ENCODE results near the gene PRG2. TPM values are rescaled to one million over a fixed set of nuclear protein-coding genes. Genes with fewer than 3 reads are reported as not detected.
A peak's percentile ranks its signal among the peaks of the same experiment; 100 is the strongest.

PRG2 gene
- total and polyA plus RNA-seq, 2 of the 13 experiments (the other 11 are each of a cell fraction or from before 2014, with no cell fraction given) = not detected

- TF ChIP-seq SP5 (CRISPR knock-in tag; IDR thresholded peaks at IDR 0.05; ENCODE audit: borderline replicate concordance, low read depth) (no peak), ZKSCAN8 (CRISPR knock-in tag; IDR thresholded peaks at IDR 0.05; ENCODE audit: borderline replicate concordance) (peak; percentile 67; the same call in 1 of the 2 replicates), BRF2 (CRISPR knock-in tag; IDR thresholded peaks at IDR 0.05) (no peak), ZNF225 (CRISPR knock-in tag; IDR thresholded peaks at IDR 0.05) (no peak), GABPA (IDR thresholded peaks at IDR 0.05; ENCODE audit: low read depth, low read length) (no peak), GABPA (CRISPR knock-in tag; IDR thresholded peaks at IDR 0.05; ENCODE audit: low read depth) (no peak), NFE2 (CRISPR knock-in tag; IDR thresholded peaks at IDR 0.05) (no peak), ZNF598 (CRISPR knock-in tag; IDR thresholded peaks at IDR 0.05; ENCODE audit: borderline replicate concordance) (no peak), SKI (IDR thresholded peaks at IDR 0.05; ENCODE audit: partially characterized antibody) (no peak), SETDB1 (CRISPR knock-in tag; IDR thresholded peaks at IDR 0.05; ENCODE audit: borderline replicate concordance) (no peak), ZBTB2 (CRISPR knock-in tag; IDR thresholded peaks at IDR 0.05; ENCODE audit: low read depth) (no peak), ZNF749 (CRISPR knock-in tag; IDR thresholded peaks at IDR 0.05; ENCODE audit: borderline replicate concordance) (no peak), ZMYM4 (CRISPR knock-in tag; IDR thresholded peaks at IDR 0.05) (no peak; the same call in 1 of the 2 replicates), IKZF5 (CRISPR knock-in tag; IDR thresholded peaks at IDR 0.05) (no peak), MAF1 (CRISPR knock-in tag; IDR thresholded peaks at IDR 0.05; ENCODE audit: borderline replicate concordance) (no peak), ZNF652 (CRISPR knock-in tag; IDR thresholded peaks at IDR 0.05; ENCODE audit: borderline replicate concordance, low read depth) (no peak), CCDC6 (CRISPR knock-in tag; IDR thresholded peaks at IDR 0.05) (peak; percentile 25; the same call in 1 of the 2 replicates), ZNF614 (CRISPR knock-in tag; IDR thresholded peaks at IDR 0.05; ENCODE audit: borderline replicate concordance) (no peak), HNF1B (CRISPR knock-in tag; IDR thresholded peaks at IDR 0.05) (no peak), SPEN (CRISPR knock-in tag; IDR thresholded peaks at IDR 0.05; ENCODE audit: low read depth) (no peak), ZNF343 (CRISPR knock-in tag; IDR thresholded peaks at IDR 0.05) (no peak), TRIM22 (IDR thresholded peaks at IDR 0.05) (no peak), SMARCE1 (IDR thresholded peaks at IDR 0.05; ENCODE audit: borderline replicate concordance) (no peak), MYNN (CRISPR knock-in tag; IDR thresholded peaks at IDR 0.05; ENCODE audit: low read depth) (no peak), CBX5 (CRISPR knock-in tag; IDR thresholded peaks at IDR 0.05; ENCODE audit: borderline replicate concordance) (no peak), DMAP1 (CRISPR knock-in tag; IDR thresholded peaks at IDR 0.05) (no peak)
Observed at GRCh38 chr11:57399972-57400578, 9.6 kb upstream of the PRG2 start (continued).
